BJ (cell line): Measurements from ENCODE around the gene NTNG1. TPM values are rescaled to one million over a fixed set of nuclear protein-coding genes. Genes with fewer than 3 reads are reported as not detected.

Experiments
- CTCF ChIA-PET: fragments of 350-600 bp; formaldehyde crosslinking; extraction: SDS; loops from one replicate; lab custom pipeline; 2021; ENCODE audit warnings: antibody characterized with exemption, inconsistent platforms; lab: Yijun Ruan, JAX
- POLR2A ChIA-PET: fragments of 300-600 bp; sonication (Branson Sonifier 250); formaldehyde crosslinking; extraction: SDS; loops from one replicate; lab custom pipeline; 2021; ENCODE audit warnings: antibody characterized with exemption; lab: Charles Lee
- DNase-seq: peaks from one replicate; pipeline ENCODE4 v3.0.0-alpha.2; 2011; ENCODE audit warnings: low read depth
- H3K27me3 ChIP-seq: 2 replicates; pipeline ENCODE4 v1.6.0; 2011; ENCODE audit warnings: low read length; ENCODE audit not compliant: control insufficient read depth, insufficient read depth
- H3K36me3 ChIP-seq: 2 replicates; pipeline ENCODE4 v1.5.1; 2011; ENCODE audit warnings: low read length; ENCODE audit not compliant: control insufficient read depth, insufficient read depth
- H3K4me3 ChIP-seq: 2 replicates; pipeline ENCODE4 v1.5.1; 2011; ENCODE audit warnings: low read depth, mild to moderate bottlenecking, control low read depth, low read length
- CTCF ChIP-seq: IDR thresholded peaks from 2 replicates; pipeline ENCODE4 v1.5.1; 2011; ENCODE audit warnings: low read depth, mild to moderate bottlenecking, control low read depth, inconsistent platforms, low read length, moderate library complexity; ENCODE audit not compliant: insufficient read depth
- polyA plus RNA-seq: library from polyadenylated mRNA; depleted of rRNA; stranded (reverse); fragments of >200 nt; gene quantifications from 2 replicates; pipeline ENCODE4 v1.2.3, GENCODE V29; 2011

Gene NTNG1
- polyA plus RNA-seq, 1 experiment: 3.3 TPM

DNA sequence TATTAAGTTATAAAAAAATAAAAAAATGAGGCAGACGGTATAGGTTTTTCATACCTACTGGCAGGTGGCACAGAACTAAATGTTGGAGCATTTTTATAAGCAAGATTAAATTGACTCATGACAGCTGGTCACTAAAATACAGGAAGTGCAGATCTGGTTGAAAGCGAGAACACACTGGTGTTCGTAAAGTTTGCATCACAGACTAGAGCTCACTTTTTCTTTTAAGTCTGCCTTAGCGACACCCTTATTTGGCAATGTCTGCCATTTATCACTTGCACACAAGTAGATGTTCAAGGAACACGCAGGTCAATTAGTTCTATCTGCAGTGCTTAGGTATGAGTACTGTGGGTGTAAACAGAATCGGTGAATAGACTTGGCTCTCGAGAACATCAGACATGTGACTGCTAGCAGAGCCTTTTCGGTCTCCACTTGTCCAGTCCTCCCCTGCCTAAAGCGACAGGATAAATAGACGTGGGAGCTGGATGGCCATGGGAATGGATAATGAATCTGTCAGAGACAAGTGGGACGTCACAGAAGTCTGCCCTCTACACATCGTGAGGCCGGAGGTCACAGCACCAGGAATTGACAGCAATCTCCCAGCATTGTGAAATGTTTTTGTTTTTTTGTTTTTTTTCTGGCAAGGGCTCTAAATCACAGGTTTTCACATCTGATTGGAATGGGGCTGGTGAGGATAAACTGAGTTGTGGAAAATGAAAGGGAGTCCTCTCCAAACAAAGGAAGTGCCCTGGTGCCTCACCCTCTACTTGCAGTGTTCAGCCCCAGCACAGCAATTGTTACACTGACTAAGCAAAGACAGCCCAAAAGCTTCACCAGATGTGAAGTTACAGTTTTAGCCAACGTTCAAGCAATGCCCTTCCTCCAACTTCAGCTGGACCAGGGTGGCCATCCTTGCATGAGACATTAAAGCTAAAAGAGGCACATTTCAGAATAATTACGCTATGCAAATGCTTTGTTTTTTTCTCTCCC is 248.9 kb downstream of the NTNG1 start:
- no peaks in the 10 kb centered on the region for H3K36me3 ChIP-seq
- no peaks in the 10 kb centered on the region for H3K27me3 ChIP-seq
- no peak for TF ChIP-seq CTCF
- H3K4me3 ChIP-seq: no peak overlapping the region
- no peak for DNase-seq
- CTCF ChIA-PET: interaction anchor here (1.0 kb wide), 1 partner anchor 22 kb away, joined by 3 read pairs; no protein-coding TSS in a partner anchor
- POLR2A ChIA-PET: no interaction called here

DNA sequence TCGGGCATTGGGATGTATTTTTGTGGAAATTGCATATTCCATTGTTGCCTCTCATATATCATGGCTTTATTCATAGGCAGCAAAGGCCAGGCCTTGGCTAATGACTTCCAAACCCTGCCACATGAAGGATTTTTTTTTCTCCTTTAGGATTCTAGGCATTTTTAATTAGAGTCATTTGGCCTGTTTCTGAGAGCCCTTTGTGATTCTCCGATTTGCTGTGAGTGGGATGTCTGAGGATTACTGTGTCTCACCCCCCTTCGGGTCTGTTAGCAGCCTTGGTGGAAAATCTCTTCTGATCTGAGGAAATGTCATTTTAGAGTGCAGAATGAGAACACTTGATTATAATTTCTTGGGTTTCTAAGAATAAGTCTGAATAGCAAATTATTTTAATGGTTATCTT is 253.5 kb downstream of the NTNG1 start:
- Histone ChIP-seq H3K27me3 (no peaks in the 10 kb centered on the region), H3K4me3 (no peak overlapping the region), H3K36me3 (no peaks in the 10 kb centered on the region)
- CTCF ChIA-PET: no interaction called here
- no peak for TF ChIP-seq CTCF
- DNase-seq: no peak
- POLR2A ChIA-PET: no interaction called here

DNA sequence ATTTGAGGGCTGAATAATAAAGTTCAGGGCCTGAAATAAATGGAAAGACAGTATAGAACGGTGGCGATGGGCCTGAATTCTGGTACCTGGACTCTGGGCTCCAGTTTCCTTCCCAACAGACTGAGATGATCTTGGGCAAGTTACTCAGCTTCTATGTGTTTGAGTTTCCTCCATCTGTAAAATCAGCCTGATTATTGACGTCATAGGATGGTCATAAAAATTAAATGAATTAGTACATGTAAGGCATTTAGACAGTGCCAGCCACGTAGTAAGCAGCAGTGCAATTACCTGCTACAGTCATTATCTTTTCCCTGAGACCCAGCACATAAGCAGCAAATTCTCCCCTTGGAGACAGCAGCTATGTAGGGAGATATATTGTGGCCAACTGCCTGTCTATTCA is 260.9 kb downstream of the NTNG1 start:
- CTCF ChIA-PET: no interaction called here
- DNase-seq: no peak

DNA sequence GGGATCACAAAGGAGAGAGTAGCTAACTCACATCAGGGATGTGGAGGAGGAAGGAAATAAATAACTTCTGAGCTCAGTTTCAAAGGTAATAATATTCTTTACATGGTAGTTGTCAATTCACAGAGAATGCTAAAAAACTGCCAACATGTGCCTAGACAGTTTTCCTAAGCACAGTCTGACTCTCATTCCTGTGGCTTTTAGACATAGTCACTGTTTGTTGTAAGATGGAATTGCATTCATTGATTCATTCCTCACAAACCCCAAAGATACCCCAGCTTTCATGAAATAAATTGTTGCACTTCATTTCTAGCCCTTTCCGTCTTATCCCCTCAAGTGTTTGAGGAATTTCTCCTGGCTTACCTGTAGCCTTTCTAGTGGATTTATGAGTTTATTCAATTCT is 263.9 kb downstream of the NTNG1 start:
- Histone ChIP-seq H3K36me3 (no peaks in the 10 kb centered on the region), H3K27me3 (no peaks in the 10 kb centered on the region), H3K4me3 (no peak overlapping the region)
- no peak for TF ChIP-seq CTCF
- ChIA-PET CTCF (interaction anchor here (0.8 kb wide), 1 partner anchor 18 kb away, joined by 4 read pairs; no protein-coding TSS in a partner anchor), POLR2A (no interaction called here)
- DNase-seq: no peak

More for the DNA sequence above, 260.9 kb downstream of the NTNG1 start:
- Histone ChIP-seq H3K27me3 (no peaks in the 10 kb centered on the region), H3K36me3 (no peaks in the 10 kb centered on the region), H3K4me3 (no peak overlapping the region)
- POLR2A ChIA-PET: no interaction called here
- TF ChIP-seq CTCF: no peak

- TF ChIP-seq CTCF: no peak
- Histone ChIP-seq H3K36me3 (no peaks in the 10 kb centered on the region), H3K27me3 (no peaks in the 10 kb centered on the region), H3K4me3 (no peak overlapping the region)
- peak; percentile 68 for DNase-seq
- ChIA-PET CTCF (interaction anchor here (0.8 kb wide), 1 partner anchor 17 kb away, joined by 4 read pairs; no protein-coding TSS in a partner anchor), POLR2A (no interaction called here)
Measured at GRCh38 chr1:107405236-107405635, 264.4 kb downstream of the NTNG1 start.
